ENCODE results near the gene GCNT1.

Gene GCNT1

GRCh38 chr9:76531231-76531780, 72.3 kb downstream of the GCNT1 start:
- TF ChIP-seq, protein P1, sequence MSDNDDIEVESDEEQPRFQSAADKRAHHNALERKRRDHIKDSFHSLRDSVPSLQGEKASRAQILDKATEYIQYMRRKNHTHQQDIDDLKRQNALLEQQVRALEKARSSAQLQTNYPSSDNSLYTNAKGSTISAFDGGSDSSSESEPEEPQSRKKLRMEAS (IDR thresholded peaks at IDR 0.05): no peak
- TF ChIP-seq TAF1 (IDR thresholded peaks at IDR 0.05; ENCODE audit: low read depth) (no peak), CEBPB (IDR thresholded peaks at IDR 0.05) (no peak), ZBTB7A (IDR thresholded peaks at IDR 0.05; ENCODE audit: low read depth) (no peak), CREB1 (IDR thresholded peaks at IDR 0.05; ENCODE audit: low read depth) (no peak), USF1 (IDR thresholded peaks at IDR 0.05) (no peak), TEAD4 (IDR thresholded peaks at IDR 0.05) (no peak), RAD21 (IDR thresholded peaks at IDR 0.05; ENCODE audit: low read depth) (no peak), TCF12 (IDR thresholded peaks at IDR 0.05; ENCODE audit: low read depth) (no peak), YY1 (IDR thresholded peaks at IDR 0.05; ENCODE audit: low read depth) (no peak), EGR1 (IDR thresholded peaks at IDR 0.05) (no peak), EP300 (IDR thresholded peaks at IDR 0.05; ENCODE audit: borderline replicate concordance) (no peak)
- TF ChIP-seq, protein P2, sequence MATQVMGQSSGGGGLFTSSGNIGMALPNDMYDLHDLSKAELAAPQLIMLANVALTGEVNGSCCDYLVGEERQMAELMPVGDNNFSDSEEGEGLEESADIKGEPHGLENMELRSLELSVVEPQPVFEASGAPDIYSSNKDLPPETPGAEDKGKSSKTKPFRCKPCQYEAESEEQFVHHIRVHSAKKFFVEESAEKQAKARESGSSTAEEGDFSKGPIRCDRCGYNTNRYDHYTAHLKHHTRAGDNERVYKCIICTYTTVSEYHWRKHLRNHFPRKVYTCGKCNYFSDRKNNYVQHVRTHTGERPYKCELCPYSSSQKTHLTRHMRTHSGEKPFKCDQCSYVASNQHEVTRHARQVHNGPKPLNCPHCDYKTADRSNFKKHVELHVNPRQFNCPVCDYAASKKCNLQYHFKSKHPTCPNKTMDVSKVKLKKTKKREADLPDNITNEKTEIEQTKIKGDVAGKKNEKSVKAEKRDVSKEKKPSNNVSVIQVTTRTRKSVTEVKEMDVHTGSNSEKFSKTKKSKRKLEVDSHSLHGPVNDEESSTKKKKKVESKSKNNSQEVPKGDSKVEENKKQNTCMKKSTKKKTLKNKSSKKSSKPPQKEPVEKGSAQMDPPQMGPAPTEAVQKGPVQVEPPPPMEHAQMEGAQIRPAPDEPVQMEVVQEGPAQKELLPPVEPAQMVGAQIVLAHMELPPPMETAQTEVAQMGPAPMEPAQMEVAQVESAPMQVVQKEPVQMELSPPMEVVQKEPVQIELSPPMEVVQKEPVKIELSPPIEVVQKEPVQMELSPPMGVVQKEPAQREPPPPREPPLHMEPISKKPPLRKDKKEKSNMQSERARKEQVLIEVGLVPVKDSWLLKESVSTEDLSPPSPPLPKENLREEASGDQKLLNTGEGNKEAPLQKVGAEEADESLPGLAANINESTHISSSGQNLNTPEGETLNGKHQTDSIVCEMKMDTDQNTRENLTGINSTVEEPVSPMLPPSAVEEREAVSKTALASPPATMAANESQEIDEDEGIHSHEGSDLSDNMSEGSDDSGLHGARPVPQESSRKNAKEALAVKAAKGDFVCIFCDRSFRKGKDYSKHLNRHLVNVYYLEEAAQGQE (IDR thresholded peaks at IDR 0.05; ENCODE audit: low read depth): no peak

DNA sequence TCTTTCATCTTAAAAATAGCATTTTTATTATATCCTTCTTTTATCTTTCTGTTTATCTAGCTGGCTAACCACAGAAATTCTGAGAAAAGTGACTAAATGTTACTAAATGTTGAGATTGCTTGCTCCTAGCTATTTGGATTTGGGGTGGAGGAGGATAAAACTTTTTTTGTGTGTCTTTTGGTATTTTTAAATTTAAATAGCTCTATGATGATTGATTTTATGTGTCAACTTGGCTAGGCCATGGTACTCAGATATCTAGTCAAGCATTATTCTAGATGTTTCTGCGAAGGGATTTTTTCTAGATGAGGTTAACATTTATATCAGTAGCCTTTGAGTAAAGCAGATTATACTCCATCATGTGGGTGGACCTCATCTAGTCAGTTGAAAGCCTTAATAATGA, 75.0 kb downstream of the GCNT1 start:
- TF ChIP-seq, protein P2 (IDR thresholded peaks at IDR 0.05; ENCODE audit: low read depth): no peak
- no peak for TF ChIP-seq TCF12 (IDR thresholded peaks at IDR 0.05; ENCODE audit: low read depth)
- TF ChIP-seq ZBTB7A (IDR thresholded peaks at IDR 0.05; ENCODE audit: low read depth): no peak
- no peak for TF ChIP-seq EP300 (IDR thresholded peaks at IDR 0.05; ENCODE audit: borderline replicate concordance)
- TF ChIP-seq EGR1 (IDR thresholded peaks at IDR 0.05): no peak
- no peak for TF ChIP-seq YY1 (IDR thresholded peaks at IDR 0.05; ENCODE audit: low read depth)
- TF ChIP-seq FOXM1 (IDR thresholded peaks at IDR 0.05; ENCODE audit: borderline replicate concordance, low read depth): no peak
- no peak for TF ChIP-seq TEAD4 (IDR thresholded peaks at IDR 0.05)
- TF ChIP-seq RAD21 (IDR thresholded peaks at IDR 0.05; ENCODE audit: low read depth): no peak
- no peak for TF ChIP-seq USF1 (IDR thresholded peaks at IDR 0.05)
- TF ChIP-seq, protein P1 (IDR thresholded peaks at IDR 0.05): no peak
- TF ChIP-seq NFIC (IDR thresholded peaks at IDR 0.05): no peak
- TF ChIP-seq CREB1 (IDR thresholded peaks at IDR 0.05; ENCODE audit: low read depth): no peak
- TF ChIP-seq TAF1 (IDR thresholded peaks at IDR 0.05; ENCODE audit: low read depth): no peak
- no peak for TF ChIP-seq CEBPB (IDR thresholded peaks at IDR 0.05)

DNA sequence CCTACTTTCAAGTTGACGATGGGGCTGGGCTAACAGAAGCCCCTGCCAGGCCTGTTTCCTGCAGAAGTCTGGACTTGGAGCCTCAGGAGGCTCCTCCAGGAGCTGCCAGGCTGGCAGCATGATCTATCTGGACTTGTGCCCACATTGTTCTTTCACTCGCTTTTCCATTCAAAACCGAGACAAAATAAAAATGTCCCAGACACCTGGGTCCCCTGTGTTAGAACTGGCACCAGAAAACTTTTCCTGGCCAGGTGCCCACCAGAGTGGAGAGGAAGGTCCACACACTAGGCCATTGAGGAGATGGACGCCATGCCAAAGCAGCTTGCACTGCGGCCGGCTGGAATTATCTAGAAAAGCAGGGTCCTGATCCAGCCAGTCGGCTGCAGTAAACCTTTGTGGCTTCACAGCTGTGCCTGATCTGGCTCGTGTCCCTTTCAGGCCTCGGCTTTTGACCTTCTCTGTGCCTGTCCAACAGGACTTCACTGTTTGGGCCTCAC, 78.2 kb downstream of the GCNT1 start:
- TF ChIP-seq EGR1 (IDR thresholded peaks at IDR 0.05): no peak
- TF ChIP-seq ZBTB7A (IDR thresholded peaks at IDR 0.05; ENCODE audit: low read depth): no peak
- 0 out of 2 replicates have a peak, but pooled peaks have one; percentile 57 for TF ChIP-seq YY1 (IDR thresholded peaks at IDR 0.05; ENCODE audit: low read depth)
- peak; percentile 64 for TF ChIP-seq EP300 (IDR thresholded peaks at IDR 0.05; ENCODE audit: borderline replicate concordance)
- TF ChIP-seq USF1 (IDR thresholded peaks at IDR 0.05): no peak
- no peak for TF ChIP-seq TAF1 (IDR thresholded peaks at IDR 0.05; ENCODE audit: low read depth)
- TF ChIP-seq, protein P2 (IDR thresholded peaks at IDR 0.05; ENCODE audit: low read depth): no peak
- peak; percentile 69 for TF ChIP-seq TCF12 (IDR thresholded peaks at IDR 0.05; ENCODE audit: low read depth)
- TF ChIP-seq CEBPB (IDR thresholded peaks at IDR 0.05): no peak
- no peak for TF ChIP-seq CREB1 (IDR thresholded peaks at IDR 0.05; ENCODE audit: low read depth)
- TF ChIP-seq FOXM1 (IDR thresholded peaks at IDR 0.05; ENCODE audit: borderline replicate concordance, low read depth): peak; percentile 32; the same call in 1 of the 2 replicates
- TF ChIP-seq, protein P1 (IDR thresholded peaks at IDR 0.05): peak; percentile 32; the same call in 1 of the 2 replicates
- peak; percentile 81 for TF ChIP-seq NFIC (IDR thresholded peaks at IDR 0.05)
- 0 out of 2 replicates have a peak, but pooled peaks have one; percentile 11 for TF ChIP-seq TEAD4 (IDR thresholded peaks at IDR 0.05)
